Measurements from ENCODE around the gene FERMT1.

GRCh38 chr20:6115221-6115895 is 7.5 kb downstream of the FERMT1 start:
- TF ChIP-seq CTCF (IDR thresholded peaks at IDR 0.05; ENCODE audit: insufficient read depth, low read length, poor library complexity, severe bottlenecking) = no peak
- TF ChIP-seq EZH2phosphoT487 (conservative IDR thresholded peaks at IDR 0.05; ENCODE audit: low read length) = no peak
